HepG2 (cell line): ENCODE results near the gene CDC37L1. TPM values are rescaled to one million over a fixed set of nuclear protein-coding genes. Genes with fewer than 3 reads are reported as not detected.

Experiments used
- ADNP ChIP-seq: sonication (generic); formaldehyde crosslinking; IDR thresholded peaks from 2 replicates; pipeline ENCODE4 v1.4.0; 2020; ENCODE audit warnings: missing genetic modification reagents
- BORCS8-MEF2B ChIP-seq: sonication (generic); formaldehyde crosslinking; IDR thresholded peaks from 2 replicates; pipeline ENCODE4 v1.8.0; 2022; ENCODE audit warnings: mild to moderate bottlenecking, missing genetic modification reagents
- ESRRA ChIP-seq: sonication (generic); formaldehyde crosslinking; IDR thresholded peaks from 2 replicates; pipeline ENCODE4 v1.5.1; 2020; ENCODE audit warnings: mild to moderate bottlenecking, low read depth, missing genetic modification reagents
- FLYWCH1 ChIP-seq: sonication (generic); formaldehyde crosslinking; IDR thresholded peaks from 2 replicates; pipeline ENCODE4 v1.8.1; 2023; ENCODE audit warnings: mild to moderate bottlenecking, missing genetic modification reagents
- IRF2 ChIP-seq: IDR thresholded peaks from 2 replicates; pipeline ENCODE4 v1.6.1; 2018; ENCODE audit warnings: missing genetic modification reagents, missing compliant biosample characterization
- NFIC ChIP-seq: IDR thresholded peaks from 2 replicates; pipeline ENCODE4 v1.6.1; 2012; ENCODE audit warnings: mild to moderate bottlenecking, low read length, inconsistent platforms
- NKX3-1 ChIP-seq: sonication (generic); formaldehyde crosslinking; IDR thresholded peaks from 2 replicates; pipeline ENCODE4 v1.5.0; 2020; ENCODE audit warnings: missing genetic modification reagents
- PCBP2 ChIP-seq: fragments of 200-400 bp; formaldehyde crosslinking; optimal IDR thresholded peaks from 2 replicates; pipeline ENCODE3; 2018; ENCODE audit warnings: low read length, low read depth; ENCODE audit not compliant: poor library complexity, severe bottlenecking
- PLSCR1 ChIP-seq: sonication (generic); formaldehyde crosslinking; IDR thresholded peaks from 2 replicates; pipeline ENCODE4 v1.5.0; 2020; ENCODE audit warnings: missing genetic modification reagents, mild to moderate bottlenecking, borderline replicate concordance
- PRPF4 ChIP-seq: fragments of 200-400 bp; formaldehyde crosslinking; IDR thresholded peaks from 2 replicates; pipeline ENCODE4 v1.6.1; 2016; ENCODE audit warnings: low read length, low read depth; ENCODE audit not compliant: poor library complexity, severe bottlenecking
- RELA ChIP-seq: sonication (generic); formaldehyde crosslinking; IDR thresholded peaks from 2 replicates; pipeline ENCODE4 v1.4.0; 2020; ENCODE audit warnings: missing genetic modification reagents
- SAFB2 ChIP-seq: sonication (generic); formaldehyde crosslinking; IDR thresholded peaks from 2 replicates; pipeline ENCODE4 v1.5.1; 2020; ENCODE audit warnings: missing genetic modification reagents, low read depth, mild to moderate bottlenecking, borderline replicate concordance
- STAT6 ChIP-seq: sonication (generic); formaldehyde crosslinking; IDR thresholded peaks from 2 replicates; pipeline ENCODE4 v1.4.0; 2020; ENCODE audit warnings: missing genetic modification reagents, mild to moderate bottlenecking, borderline replicate concordance
- TEAD2 ChIP-seq: sonication (generic); formaldehyde crosslinking; IDR thresholded peaks from 2 replicates; pipeline ENCODE4 v1.9.0; 2021; ENCODE audit warnings: missing genetic modification reagents
- TP53 ChIP-seq: sonication (generic); formaldehyde crosslinking; conservative IDR thresholded peaks from 2 replicates; pipeline ENCODE4 v1.4.0; 2020; ENCODE audit warnings: missing genetic modification reagents
- ZFP62 ChIP-seq: sonication (generic); formaldehyde crosslinking; IDR thresholded peaks from 2 replicates; pipeline ENCODE4 v1.4.0; 2020; ENCODE audit warnings: missing genetic modification reagents
- ZHX1 ChIP-seq: sonication (generic); formaldehyde crosslinking; IDR thresholded peaks from 2 replicates; pipeline ENCODE4 v1.8.1; 2022; ENCODE audit warnings: low read depth, mild to moderate bottlenecking, missing genetic modification reagents
- ZNF317 ChIP-seq: sonication (generic); formaldehyde crosslinking; IDR thresholded peaks from 2 replicates; pipeline ENCODE4 v1.5.0; 2020; ENCODE audit warnings: mild to moderate bottlenecking, missing genetic modification reagents
- ZNF7 ChIP-seq: IDR thresholded peaks from 2 replicates; pipeline ENCODE4 v1.6.1; 2016; ENCODE audit warnings: missing biosample characterization, missing genetic modification reagents
- ZNF709 ChIP-seq: sonication (generic); formaldehyde crosslinking; IDR thresholded peaks from 2 replicates; pipeline ENCODE4 v1.5.0; 2020; ENCODE audit warnings: mild to moderate bottlenecking, missing genetic modification reagents
- ZNF713 ChIP-seq: sonication (generic); formaldehyde crosslinking; IDR thresholded peaks from 2 replicates; pipeline ENCODE4 v1.4.0; 2020; ENCODE audit warnings: mild to moderate bottlenecking, missing genetic modification reagents
- ZNF746 ChIP-seq: sonication (generic); formaldehyde crosslinking; IDR thresholded peaks from 2 replicates; pipeline ENCODE4 v1.8.0; 2022; ENCODE audit warnings: mild to moderate bottlenecking, missing genetic modification reagents
- ZNF777 ChIP-seq: sonication (generic); formaldehyde crosslinking; IDR thresholded peaks from 2 replicates; pipeline ENCODE4 v1.4.0; 2020; ENCODE audit warnings: missing genetic modification reagents
- ZNF780A ChIP-seq: sonication (generic); formaldehyde crosslinking; IDR thresholded peaks from 2 replicates; pipeline ENCODE4 v1.8.0; 2022; ENCODE audit warnings: mild to moderate bottlenecking, missing genetic modification reagents, moderate library complexity
- polyA plus RNA-seq, 8 experiments: library from polyadenylated mRNA; depleted of rRNA in 3 of 8; stranded (reverse) in 7 of 8; unstranded in 1 of 8; fragments of >200 nt; fragmentation: Illumina TruSeq in 4 of 8; extraction: Trizol in 4 of 8; gene quantifications; 2 replicates each; pipeline versions ENCODE4 v1.2.1 to v1.2.3, GENCODE V29; 2011 to 2016; ENCODE audit warnings: low read depth in 4 of 8, missing spikeins in 1 of 8, mixed read lengths in 1 of 8; ENCODE audit not compliant: insufficient read depth in 1 of 8
- total RNA-seq, 5 experiments: library from RNA; depleted of rRNA; stranded (reverse); fragments of >200 nt; fragmentation: Illumina TruSeq; extraction: Trizol; gene quantifications; 2 replicates each; pipeline ENCODE4 v1.2.3, GENCODE V29; 2016; ENCODE audit warnings: low read depth in 1 of 5

Gene CDC37L1
- total and polyA plus RNA-seq, 2 of the 13 experiments (the other 11 are each of a cell fraction or from before 2014, with no cell fraction given) = 5.5 to 17.0 TPM

- no peak for TF ChIP-seq TP53 (CRISPR knock-in tag)
- peak; percentile 80 for TF ChIP-seq IRF2 (CRISPR knock-in tag)
- peak; percentile 83; the same call in 1 of the 2 replicates for TF ChIP-seq NKX3-1
- TF ChIP-seq ESRRA (CRISPR knock-in tag) = peak; percentile 67
- TF ChIP-seq ZNF746 (CRISPR knock-in tag) = peak; percentile 53; the same call in 1 of the 2 replicates
- no peak for TF ChIP-seq ZNF7 (CRISPR knock-in tag)
- 0 out of 2 replicates have a peak, but pooled peaks have one; percentile 5 for TF ChIP-seq ZNF713 (CRISPR knock-in tag)
- no peak for TF ChIP-seq ZNF780A (CRISPR knock-in tag)
- 0 out of 2 replicates have a peak, but pooled peaks have one; percentile 19 for TF ChIP-seq ZHX1
- peak; percentile 40; the same call in 1 of the 2 replicates for TF ChIP-seq ZNF709 (CRISPR knock-in tag)
- peak; percentile 45; the same call in 1 of the 2 replicates for TF ChIP-seq SAFB2 (CRISPR knock-in tag)
- no peak for TF ChIP-seq PCBP2
- no peak for TF ChIP-seq NFIC
- 0 out of 2 replicates have a peak, but pooled peaks have one; percentile 28 for TF ChIP-seq TEAD2 (CRISPR knock-in tag)
- TF ChIP-seq PLSCR1 (CRISPR knock-in tag) = no peak
- TF ChIP-seq PRPF4 = no peak
- no peak for TF ChIP-seq FLYWCH1 (CRISPR knock-in tag)
- TF ChIP-seq STAT6 (CRISPR knock-in tag) = peak; percentile 12; the same call in 1 of the 2 replicates
- TF ChIP-seq ZNF777 (CRISPR knock-in tag) = peak; percentile 67
- TF ChIP-seq ZFP62 (CRISPR knock-in tag) = no peak
- peak; percentile 42 for TF ChIP-seq RELA
- no peak for TF ChIP-seq ZNF317 (CRISPR knock-in tag)
- TF ChIP-seq BORCS8-MEF2B (CRISPR knock-in tag) = peak; percentile 65
- TF ChIP-seq ADNP = no peak
These were observed 17.0 kb upstream of the CDC37L1 start, which contains the start of gene PLPP6 (continued) for GRCh38 chr9:4662108-4662988.
